Upper lobe of right lung (tissue), 1 donor: ENCODE measurements around the gene SNX6. TPM values are rescaled to one million over a fixed set of nuclear protein-coding genes. Genes with fewer than 3 reads are reported as not detected.
"Not testable (repeated sequence)": the region's sequence is repeated elsewhere in the genome, so short reads cannot be mapped to it uniquely, and the experiment has no call there.

Source experiments
- ATAC-seq: fragments of 200-7000 bp; cut with Tn5 transposase; one replicate; pipeline ENCODE4 v1.9.1; 2020; ENCODE audit warnings: mild to moderate bottlenecking, moderate library complexity
- DNase-seq: peaks from one replicate; pipeline ENCODE4 v3.0.0-alpha.2; 2020
- H3K27ac ChIP-seq: fragments of 200-600 bp; one replicate; pipeline ENCODE4 v1.8.0; 2022
- H3K27me3 ChIP-seq: fragments of 200-600 bp; one replicate; pipeline ENCODE4 v1.8.0; 2022; ENCODE audit warnings: mild to moderate bottlenecking
- H3K36me3 ChIP-seq: fragments of 200-600 bp; one replicate; pipeline ENCODE4 v1.8.0; 2022
- H3K4me1 ChIP-seq: fragments of 200-600 bp; one replicate; pipeline ENCODE4 v1.8.0; 2022
- H3K4me3 ChIP-seq: fragments of 200-600 bp; one replicate; pipeline ENCODE4 v1.8.0; 2022; ENCODE audit warnings: mild to moderate bottlenecking
- H3K9me3 ChIP-seq: fragments of 200-600 bp; one replicate; pipeline ENCODE4 v1.8.0; 2022
- CTCF ChIP-seq: fragments of 200-600 bp; IDR thresholded peaks from one replicate; pipeline ENCODE4 v1.8.0; 2022; ENCODE audit warnings: antibody characterized with exemption
- intact Hi-C: fragments of 100-400 bp; cut with DNase I; formaldehyde crosslinking; loops from one replicate; pipeline ENCODE4 v1.11.0; 2022
- total RNA-seq: library from RNA; stranded (reverse); fragmentation: NEBNext Ultra II Directional; extraction: Animal tissue kit (Norgen Biotek cat#: 25700); gene quantifications from one replicate; pipeline ENCODE4 v1.2.1, GENCODE V29; 2021
- donor health status: DM: no; HTN: yes; CAD: no; lungs with severe emphysema.

The SNX6 gene
- total RNA-seq, 1 donor from 2014 or later, result 64.9 TPM

GRCh38 chr14:34582117-34582680 is 47.7 kb downstream of the SNX6 start:
- no peak for ATAC-seq

GRCh38 chr14:34580381-34580780 is 49.6 kb downstream of the SNX6 start:
- Histone ChIP-seq H3K36me3 (peaks cover 84% of the 10 kb centered on the region), H3K4me1 (no peaks in the 10 kb centered on the region), H3K9me3 (no peaks in the 10 kb centered on the region), H3K4me3 (no peak overlapping the region), H3K27me3 (no peaks in the 10 kb centered on the region), H3K27ac (no peak overlapping the region)
- ATAC-seq, result no peak
- DNase-seq, result peak; percentile 19
- intact Hi-C loops, result no loop called here
- TF ChIP-seq CTCF, result no peak

More at GRCh38 chr14:34582117-34582680, 47.7 kb downstream of the SNX6 start:
- no peaks in the 10 kb centered on the region for H3K27me3 ChIP-seq
- DNase-seq, result peak; percentile 30
- intact Hi-C loops, result no loop called here
- H3K4me1 ChIP-seq, result no peaks in the 10 kb centered on the region
- H3K36me3 ChIP-seq, result peaks cover 93% of the 10 kb centered on the region
- H3K27ac ChIP-seq, result no peak overlapping the region
- no peak for TF ChIP-seq CTCF
- no peak overlapping the region for H3K4me3 ChIP-seq
- H3K9me3 ChIP-seq, result no peaks in the 10 kb centered on the region

- no peak overlapping the region for H3K4me3 ChIP-seq
- no peak overlapping the region for H3K27ac ChIP-seq
- H3K27me3 ChIP-seq, result no peaks in the 10 kb centered on the region
- TF ChIP-seq CTCF, result no peak
- ATAC-seq (no peak), DNase-seq (no peak)
- H3K9me3 ChIP-seq, result no peaks in the 10 kb centered on the region
- peaks cover 90% of the 10 kb centered on the region for H3K36me3 ChIP-seq
- intact Hi-C loops, result no loop called here
- no peaks in the 10 kb centered on the region for H3K4me1 ChIP-seq
These were observed 58.2 kb downstream of the SNX6 start for GRCh38 chr14:34571771-34572170.

GRCh38 chr14:34569750-34570149 is 60.2 kb downstream of the SNX6 start:
- no peak overlapping the region for H3K4me3 ChIP-seq
- peaks cover 99% of the 10 kb centered on the region for H3K36me3 ChIP-seq
- intact Hi-C loops, result no loop called here
- H3K27me3 ChIP-seq, result no peaks in the 10 kb centered on the region
- no peak for TF ChIP-seq CTCF
- H3K9me3 ChIP-seq, result no peaks in the 10 kb centered on the region
- ATAC-seq (no peak), DNase-seq (no peak)
- no peak overlapping the region for H3K27ac ChIP-seq
- no peaks in the 10 kb centered on the region for H3K4me1 ChIP-seq

- peaks cover 99% of the 10 kb centered on the region for H3K36me3 ChIP-seq
- H3K9me3 ChIP-seq, result no peaks in the 10 kb centered on the region
- intact Hi-C loops, result no loop called here
- ATAC-seq, result peak; percentile 10
- H3K4me1 ChIP-seq, result no peaks in the 10 kb centered on the region
- DNase-seq, result no peak
- no peaks in the 10 kb centered on the region for H3K27me3 ChIP-seq
- no peak for TF ChIP-seq CTCF
- no peak overlapping the region for H3K27ac ChIP-seq
- H3K4me3 ChIP-seq, result no peak overlapping the region
These were observed 61.1 kb downstream of the SNX6 start for GRCh38 chr14:34568803-34569202.

GRCh38 chr14:34562776-34563150 is 67.2 kb downstream of the SNX6 start:
- ATAC-seq (no peak), DNase-seq (no peak)
- intact Hi-C loops, result no loop called here
- no peaks in the 10 kb centered on the region for H3K4me1 ChIP-seq
- no peak for TF ChIP-seq CTCF
- H3K36me3 ChIP-seq, result peaks cover 54% of the 10 kb centered on the region
- no peaks in the 10 kb centered on the region for H3K27me3 ChIP-seq
- no peaks in the 10 kb centered on the region for H3K9me3 ChIP-seq
- no peak overlapping the region for H3K4me3 ChIP-seq
- no peak overlapping the region for H3K27ac ChIP-seq

GRCh38 chr14:34562037-34562775 is 67.7 kb downstream of the SNX6 start:
- H3K36me3 ChIP-seq, result peaks cover 48% of the 10 kb centered on the region
- H3K4me1 ChIP-seq, DNase-seq, H3K27me3 ChIP-seq, intact Hi-C loops, H3K4me3 ChIP-seq, H3K27ac ChIP-seq, H3K9me3 ChIP-seq: not testable (repeated sequence)
- ATAC-seq, result peak; percentile 28

GRCh38 chr14:34556498-34556829 is 73.5 kb downstream of the SNX6 start:
- DNase-seq, H3K9me3 ChIP-seq, H3K27me3 ChIP-seq, intact Hi-C loops, H3K4me1 ChIP-seq, H3K4me3 ChIP-seq, H3K27ac ChIP-seq, H3K36me3 ChIP-seq: not testable (repeated sequence)
- ATAC-seq, result peak; percentile 93
